ENCODE results near the gene CFAP74.

CFAP74 gene

GRCh38 chr1:1898246-1898933 is 105.2 kb downstream of the CFAP74 start:
- TF ChIP-seq CTCF (IDR thresholded peaks at IDR 0.05; ENCODE audit: borderline replicate concordance, extremely low read depth, low read length, poor library complexity, severe bottlenecking): no peak
- no peak for TF ChIP-seq EZH2 (IDR thresholded peaks at IDR 0.05; ENCODE audit: borderline replicate concordance, low read depth, low read length, severe bottlenecking)
- ATAC-seq (ENCODE audit: insufficient read depth, low read depth): no peak
- H3K4me2 ChIP-seq (ENCODE audit: insufficient read depth, low read length): no peak overlapping the region

GRCh38 chr1:1895456-1896336 is 107.9 kb downstream of the CFAP74 start:
- H3K4me3 ChIP-seq (ENCODE audit: low read depth in 1 of 2, low read length in 2 of 2): no peak overlapping the region
- H2AFZ ChIP-seq (ENCODE audit: low read depth, low read length): no peak overlapping the region
- TF ChIP-seq EZH2 (IDR thresholded peaks at IDR 0.05; ENCODE audit: borderline replicate concordance, low read depth, low read length, severe bottlenecking): no peak
- TF ChIP-seq CTCF (IDR thresholded peaks at IDR 0.05; ENCODE audit: borderline replicate concordance, extremely low read depth, low read length, poor library complexity, severe bottlenecking): no peak
- no peaks in the 10 kb centered on the region for H3K36me3 ChIP-seq (ENCODE audit: insufficient read depth, low read length)
- no peak overlapping the region for H3K4me2 ChIP-seq (ENCODE audit: insufficient read depth, low read length)
- no peak overlapping the region for H3K9ac ChIP-seq (ENCODE audit: low read depth, low read length)
- peaks cover 12% of the 10 kb centered on the region for H3K4me1 ChIP-seq (ENCODE audit: insufficient read depth, low read length)
- H3K27ac ChIP-seq (ENCODE audit: low read length): no peak overlapping the region
- peak; percentile 44 for DNase-seq
- H3K79me2 ChIP-seq (ENCODE audit: insufficient read depth, low read length): peaks cover 15% of the 10 kb centered on the region
- no peaks in the 10 kb centered on the region for H3K9me3 ChIP-seq (ENCODE audit: insufficient read depth, low read length, severe bottlenecking)
- no peak for ATAC-seq (ENCODE audit: insufficient read depth, low read depth)
- no peaks in the 10 kb centered on the region for H3K27me3 ChIP-seq (ENCODE audit: insufficient read depth, low read length, poor library complexity)
- peaks cover 8% of the 10 kb centered on the region for H4K20me1 ChIP-seq (ENCODE audit: insufficient read depth, low read length)

More at GRCh38 chr1:1898246-1898933, 105.2 kb downstream of the CFAP74 start:
- Histone ChIP-seq H2AFZ (ENCODE audit: low read depth, low read length) (no peak overlapping the region), H3K9ac (ENCODE audit: low read depth, low read length) (no peak overlapping the region), H4K20me1 (ENCODE audit: insufficient read depth, low read length) (peaks cover 3% of the 10 kb centered on the region), H3K36me3 (ENCODE audit: insufficient read depth, low read length) (no peaks in the 10 kb centered on the region), H3K4me1 (ENCODE audit: insufficient read depth, low read length) (no peaks in the 10 kb centered on the region), H3K27ac (ENCODE audit: low read length) (no peak overlapping the region), H3K79me2 (ENCODE audit: insufficient read depth, low read length) (no peaks in the 10 kb centered on the region), H3K9me3 (ENCODE audit: insufficient read depth, low read length, severe bottlenecking) (no peaks in the 10 kb centered on the region), H3K4me3 (ENCODE audit: low read depth in 1 of 2, low read length in 2 of 2) (no peak overlapping the region), H3K27me3 (ENCODE audit: insufficient read depth, low read length, poor library complexity) (no peaks in the 10 kb centered on the region)
- no peak for DNase-seq

GRCh38 chr1:1895060-1895418 is 108.5 kb downstream of the CFAP74 start:
- peaks cover 12% of the 10 kb centered on the region for H3K4me1 ChIP-seq (ENCODE audit: insufficient read depth, low read length)

More at GRCh38 chr1:1895060-1895418, 108.5 kb downstream of the CFAP74 start:
- no peak overlapping the region for H3K4me2 ChIP-seq (ENCODE audit: insufficient read depth, low read length)
- no peak overlapping the region for H3K4me3 ChIP-seq (ENCODE audit: low read depth in 1 of 2, low read length in 2 of 2)
- no peak overlapping the region for H3K27ac ChIP-seq (ENCODE audit: low read length)
- H3K27me3 ChIP-seq (ENCODE audit: insufficient read depth, low read length, poor library complexity): no peaks in the 10 kb centered on the region
- H4K20me1 ChIP-seq (ENCODE audit: insufficient read depth, low read length): peaks cover 8% of the 10 kb centered on the region
- peaks cover 21% of the 10 kb centered on the region for H3K79me2 ChIP-seq (ENCODE audit: insufficient read depth, low read length)
- H2AFZ ChIP-seq (ENCODE audit: low read depth, low read length): no peak overlapping the region
- DNase-seq (no peak), ATAC-seq (ENCODE audit: insufficient read depth, low read depth) (no peak)
- H3K36me3 ChIP-seq (ENCODE audit: insufficient read depth, low read length): no peaks in the 10 kb centered on the region
- H3K9me3 ChIP-seq (ENCODE audit: insufficient read depth, low read length, severe bottlenecking): no peaks in the 10 kb centered on the region
- no peak for TF ChIP-seq EZH2 (IDR thresholded peaks at IDR 0.05; ENCODE audit: borderline replicate concordance, low read depth, low read length, severe bottlenecking)
- TF ChIP-seq CTCF (IDR thresholded peaks at IDR 0.05; ENCODE audit: borderline replicate concordance, extremely low read depth, low read length, poor library complexity, severe bottlenecking): no peak
- H3K9ac ChIP-seq (ENCODE audit: low read depth, low read length): no peak overlapping the region

Data from DND-41 (cell line).